Measurements from ENCODE around the gene AGAP1. TPM values are rescaled to one million over a fixed set of nuclear protein-coding genes. Genes with fewer than 3 reads are reported as not detected.
A peak's percentile ranks its signal among the peaks of the same experiment; 100 is the strongest.

The AGAP1 gene
- total RNA-seq, 2 donors from 2014 or later: 32.8 to 34.7 TPM

- H3K9me3 ChIP-seq (ENCODE audit: control insufficient read depth, low read length): no peaks in the 10 kb centered on the region
- Mint-ChIP-seq H3K27ac (no peak overlapping the region), H3K9me3 (no peaks in the 10 kb centered on the region), H3K27me3 (ENCODE audit: insufficient read depth) (no peaks in the 10 kb centered on the region), H3K4me1 (peaks cover 9% of the 10 kb centered on the region), H3K4me3 (no peak overlapping the region), H3K36me3 (ENCODE audit: low read depth) (no peaks in the 10 kb centered on the region)
- DNase-seq: no peak
- 95 to 100% methylated on average over 2 to 6 of the region's 6 CpGs for WGBS, 2 experiments (ENCODE audit: insufficient coverage in 1 of 2, insufficient read length in 1 of 2)
- H3K4me3 ChIP-seq (ENCODE audit: low read length): no peak overlapping the region
- no peak overlapping the region for H3K27ac ChIP-seq (ENCODE audit: low read depth, low read length)
- H3K4me1 ChIP-seq (ENCODE audit: control insufficient read depth, insufficient read depth, low read length): no peaks in the 10 kb centered on the region
- no peaks in the 10 kb centered on the region for H3K27me3 ChIP-seq (ENCODE audit: control insufficient read depth, insufficient read depth, low read length, poor library complexity, severe bottlenecking)
- H3K36me3 ChIP-seq (ENCODE audit: control insufficient read depth, insufficient read depth, low read length): no peaks in the 10 kb centered on the region
- no peak for TF ChIP-seq CTCF (conservative IDR thresholded peaks at IDR 0.05)
- no peak overlapping the region for H3K9ac ChIP-seq (ENCODE audit: extremely low read depth, low read length, poor library complexity, severe bottlenecking)
Measured at GRCh38 chr2:235835810-235836209, 342.0 kb downstream of the AGAP1 start.

- TF ChIP-seq CTCF (conservative IDR thresholded peaks at IDR 0.05): no peak
- Histone ChIP-seq H3K9me3 (ENCODE audit: control insufficient read depth, low read length) (no peaks in the 10 kb centered on the region), H3K27ac (ENCODE audit: low read depth, low read length) (no peak overlapping the region), H3K4me1 (ENCODE audit: control insufficient read depth, insufficient read depth, low read length) (no peaks in the 10 kb centered on the region), H3K4me3 (ENCODE audit: low read length) (no peak overlapping the region), H3K27me3 (ENCODE audit: control insufficient read depth, insufficient read depth, low read length, poor library complexity, severe bottlenecking) (no peaks in the 10 kb centered on the region), H3K9ac (ENCODE audit: extremely low read depth, low read length, poor library complexity, severe bottlenecking) (no peak overlapping the region), H3K36me3 (ENCODE audit: control insufficient read depth, insufficient read depth, low read length) (no peaks in the 10 kb centered on the region)
- DNase-seq: peak; percentile 61
- WGBS, 2 experiments (ENCODE audit: insufficient coverage in 1 of 2, insufficient read length in 1 of 2): 70 to 80% methylated on average over 6 to 7 of the region's 7 CpGs
- Mint-ChIP-seq H3K36me3 (ENCODE audit: low read depth) (no peaks in the 10 kb centered on the region), H3K27me3 (ENCODE audit: insufficient read depth) (no peaks in the 10 kb centered on the region), H3K4me3 (no peak overlapping the region), H3K4me1 (peaks cover 9% of the 10 kb centered on the region), H3K9me3 (no peaks in the 10 kb centered on the region), H3K27ac (no peak overlapping the region)
Measured at GRCh38 chr2:235836491-235836911, 342.7 kb downstream of the AGAP1 start.

- no peaks in the 10 kb centered on the region for H3K4me1 ChIP-seq (ENCODE audit: control insufficient read depth, insufficient read depth, low read length)
- WGBS, 2 experiments (ENCODE audit: insufficient coverage in 1 of 2, insufficient read length in 1 of 2): 89 to 93% methylated on average over 11 of the region's 11 CpGs
- Mint-ChIP-seq H3K4me1 (peaks cover 9% of the 10 kb centered on the region), H3K9me3 (no peaks in the 10 kb centered on the region), H3K27me3 (ENCODE audit: insufficient read depth) (no peaks in the 10 kb centered on the region), H3K4me3 (no peak overlapping the region), H3K27ac (no peak overlapping the region), H3K36me3 (ENCODE audit: low read depth) (no peaks in the 10 kb centered on the region)
- H3K27me3 ChIP-seq (ENCODE audit: control insufficient read depth, insufficient read depth, low read length, poor library complexity, severe bottlenecking): no peaks in the 10 kb centered on the region
- no peak overlapping the region for H3K4me3 ChIP-seq (ENCODE audit: low read length)
- no peak overlapping the region for H3K27ac ChIP-seq (ENCODE audit: low read depth, low read length)
- DNase-seq: no peak
- no peaks in the 10 kb centered on the region for H3K36me3 ChIP-seq (ENCODE audit: control insufficient read depth, insufficient read depth, low read length)
- TF ChIP-seq CTCF (conservative IDR thresholded peaks at IDR 0.05): no peak
- no peaks in the 10 kb centered on the region for H3K9me3 ChIP-seq (ENCODE audit: control insufficient read depth, low read length)
- no peak overlapping the region for H3K9ac ChIP-seq (ENCODE audit: extremely low read depth, low read length, poor library complexity, severe bottlenecking)
Measured at GRCh38 chr2:235839226-235839625, 345.4 kb downstream of the AGAP1 start.

All from endodermal cell (in vitro differentiated cells).